ENCODE measurements around the gene NFATC4.
"Not testable (repeated sequence)": the region's sequence is repeated elsewhere in the genome, so short reads cannot be mapped to it uniquely, and the experiment has no call there.

Gene NFATC4

GRCh38 chr14:24354482-24354825 is 13.5 kb upstream of the NFATC4 start:
- not testable (repeated sequence) for H3K27ac ChIP-seq (ENCODE audit: insufficient read depth, low read depth, low read length, poor library complexity, severe bottlenecking); H3K4me3 ChIP-seq (ENCODE audit: insufficient read depth, low read depth, low read length); H3K36me3 ChIP-seq (ENCODE audit: control insufficient read depth, insufficient read depth, low read length); H3K9me3 ChIP-seq (ENCODE audit: control insufficient read depth, low read length); H3K4me1 ChIP-seq (ENCODE audit: control insufficient read depth, insufficient read depth, low read length)
- peaks cover 37% of the 10 kb centered on the region for H3K27me3 ChIP-seq (ENCODE audit: control insufficient read depth, insufficient read depth, low read length, poor library complexity, severe bottlenecking)
- WGBS, 2 experiments: 79 to 92% methylated on average over 2 to 3 of the region's 3 CpGs

GRCh38 chr14:24355009-24355408 is 13.0 kb upstream of the NFATC4 start:
- Histone ChIP-seq H3K4me3 (ENCODE audit: insufficient read depth, low read depth, low read length) (no peak overlapping the region), H3K27me3 (ENCODE audit: control insufficient read depth, insufficient read depth, low read length, poor library complexity, severe bottlenecking) (peaks cover 31% of the 10 kb centered on the region), H3K9me3 (ENCODE audit: control insufficient read depth, low read length) (no peaks in the 10 kb centered on the region), H3K27ac (ENCODE audit: insufficient read depth, low read depth, low read length, poor library complexity, severe bottlenecking) (no peak overlapping the region), H3K4me1 (ENCODE audit: control insufficient read depth, insufficient read depth, low read length) (no peaks in the 10 kb centered on the region), H3K36me3 (ENCODE audit: control insufficient read depth, insufficient read depth, low read length) (no peaks in the 10 kb centered on the region)
- 88 to 94% methylated on average over 7 of the region's 7 CpGs for WGBS, 2 experiments

GRCh38 chr14:24356208-24356607 is 11.8 kb upstream of the NFATC4 start:
- Histone ChIP-seq H3K27ac (ENCODE audit: insufficient read depth, low read depth, low read length, poor library complexity, severe bottlenecking) (no peak overlapping the region), H3K4me3 (ENCODE audit: insufficient read depth, low read depth, low read length) (no peak overlapping the region), H3K36me3 (ENCODE audit: control insufficient read depth, insufficient read depth, low read length) (no peaks in the 10 kb centered on the region), H3K9me3 (ENCODE audit: control insufficient read depth, low read length) (no peaks in the 10 kb centered on the region), H3K4me1 (ENCODE audit: control insufficient read depth, insufficient read depth, low read length) (no peaks in the 10 kb centered on the region), H3K27me3 (ENCODE audit: control insufficient read depth, insufficient read depth, low read length, poor library complexity, severe bottlenecking) (peaks cover 27% of the 10 kb centered on the region)
- 73 to 88% methylated on average over 4 of the region's 4 CpGs for WGBS, 2 experiments

GRCh38 chr14:24360281-24360680 is 7.7 kb upstream of the NFATC4 start:
- H3K4me3 ChIP-seq (ENCODE audit: insufficient read depth, low read depth, low read length): no peak overlapping the region
- WGBS, 2 experiments: 90 to 92% methylated on average over 3 of the region's 3 CpGs
- H3K9me3 ChIP-seq (ENCODE audit: control insufficient read depth, low read length): no peaks in the 10 kb centered on the region
- no peak overlapping the region for H3K27ac ChIP-seq (ENCODE audit: insufficient read depth, low read depth, low read length, poor library complexity, severe bottlenecking)
- peaks cover 25% of the 10 kb centered on the region for H3K27me3 ChIP-seq (ENCODE audit: control insufficient read depth, insufficient read depth, low read length, poor library complexity, severe bottlenecking)
- H3K36me3 ChIP-seq (ENCODE audit: control insufficient read depth, insufficient read depth, low read length): no peaks in the 10 kb centered on the region
- H3K4me1 ChIP-seq (ENCODE audit: control insufficient read depth, insufficient read depth, low read length): no peaks in the 10 kb centered on the region

- Histone ChIP-seq H3K36me3 (ENCODE audit: control insufficient read depth, insufficient read depth, low read length) (no peaks in the 10 kb centered on the region), H3K4me3 (ENCODE audit: insufficient read depth, low read depth, low read length) (no peak overlapping the region), H3K27me3 (ENCODE audit: control insufficient read depth, insufficient read depth, low read length, poor library complexity, severe bottlenecking) (peaks cover 25% of the 10 kb centered on the region), H3K9me3 (ENCODE audit: control insufficient read depth, low read length) (no peaks in the 10 kb centered on the region), H3K4me1 (ENCODE audit: control insufficient read depth, insufficient read depth, low read length) (no peaks in the 10 kb centered on the region), H3K27ac (ENCODE audit: insufficient read depth, low read depth, low read length, poor library complexity, severe bottlenecking) (no peak overlapping the region)
- 84 to 100% methylated on average over 1 to 2 of the region's 2 CpGs for WGBS, 2 experiments
Measured at GRCh38 chr14:24361326-24361725, 6.7 kb upstream of the NFATC4 start.

GRCh38 chr14:24362241-24362960 is 5.6 kb upstream of the NFATC4 start:
- Histone ChIP-seq H3K4me3 (ENCODE audit: insufficient read depth, low read depth, low read length) (no peak overlapping the region), H3K9me3 (ENCODE audit: control insufficient read depth, low read length) (no peaks in the 10 kb centered on the region), H3K27ac (ENCODE audit: insufficient read depth, low read depth, low read length, poor library complexity, severe bottlenecking) (no peak overlapping the region), H3K4me1 (ENCODE audit: control insufficient read depth, insufficient read depth, low read length) (no peaks in the 10 kb centered on the region), H3K36me3 (ENCODE audit: control insufficient read depth, insufficient read depth, low read length) (no peaks in the 10 kb centered on the region), H3K27me3 (ENCODE audit: control insufficient read depth, insufficient read depth, low read length, poor library complexity, severe bottlenecking) (peaks cover 25% of the 10 kb centered on the region)
- 30 to 46% methylated on average over 1 to 2 of the region's 2 CpGs for WGBS, 2 experiments

- H3K4me1 ChIP-seq (ENCODE audit: control insufficient read depth, insufficient read depth, low read length): no peaks in the 10 kb centered on the region
- no peak overlapping the region for H3K4me3 ChIP-seq (ENCODE audit: insufficient read depth, low read depth, low read length)
- no peaks in the 10 kb centered on the region for H3K36me3 ChIP-seq (ENCODE audit: control insufficient read depth, insufficient read depth, low read length)
- no peaks in the 10 kb centered on the region for H3K9me3 ChIP-seq (ENCODE audit: control insufficient read depth, low read length)
- whole genome bisulfite sequencing, 2 experiments: 80 to 84% methylated on average over 5 of the region's 5 CpGs
- peaks cover 25% of the 10 kb centered on the region for H3K27me3 ChIP-seq (ENCODE audit: control insufficient read depth, insufficient read depth, low read length, poor library complexity, severe bottlenecking)
- H3K27ac ChIP-seq (ENCODE audit: insufficient read depth, low read depth, low read length, poor library complexity, severe bottlenecking): no peak overlapping the region
Measured at GRCh38 chr14:24363401-24363800, 4.6 kb upstream of the NFATC4 start.

GRCh38 chr14:24364841-24365240 is 3.1 kb upstream of the NFATC4 start:
- peaks cover 25% of the 10 kb centered on the region for H3K27me3 ChIP-seq (ENCODE audit: control insufficient read depth, insufficient read depth, low read length, poor library complexity, severe bottlenecking)
- no peaks in the 10 kb centered on the region for H3K4me1 ChIP-seq (ENCODE audit: control insufficient read depth, insufficient read depth, low read length)
- no peak overlapping the region for H3K27ac ChIP-seq (ENCODE audit: insufficient read depth, low read depth, low read length, poor library complexity, severe bottlenecking)
- H3K4me3 ChIP-seq (ENCODE audit: insufficient read depth, low read depth, low read length): no peak overlapping the region
- no peaks in the 10 kb centered on the region for H3K9me3 ChIP-seq (ENCODE audit: control insufficient read depth, low read length)
- no peaks in the 10 kb centered on the region for H3K36me3 ChIP-seq (ENCODE audit: control insufficient read depth, insufficient read depth, low read length)
- 86 to 92% methylated on average over 1 of the region's 1 CpG for WGBS, 2 experiments

GRCh38 chr14:24365600-24366412 is 2.2 kb upstream of the NFATC4 start:
- Histone ChIP-seq H3K27me3 (ENCODE audit: control insufficient read depth, insufficient read depth, low read length, poor library complexity, severe bottlenecking) (peaks cover 21% of the 10 kb centered on the region), H3K4me1 (ENCODE audit: control insufficient read depth, insufficient read depth, low read length) (peaks cover under 1% of the 10 kb centered on the region), H3K9me3 (ENCODE audit: control insufficient read depth, low read length) (no peaks in the 10 kb centered on the region), H3K36me3 (ENCODE audit: control insufficient read depth, insufficient read depth, low read length) (no peaks in the 10 kb centered on the region), H3K4me3 (ENCODE audit: insufficient read depth, low read depth, low read length) (peak overlapping the region; percentile 90), H3K27ac (ENCODE audit: insufficient read depth, low read depth, low read length, poor library complexity, severe bottlenecking) (no peak overlapping the region)
- WGBS, 2 experiments: 1 to 2% methylated on average over 27 to 28 of the region's 28 CpGs

GRCh38 chr14:24366413-24366720 is 1.6 kb upstream of the NFATC4 start:
- WGBS, 2 experiments: 0% methylated on average over 15 to 16 of the region's 16 CpGs
- Histone ChIP-seq H3K9me3 (ENCODE audit: control insufficient read depth, low read length) (no peaks in the 10 kb centered on the region), H3K4me3 (ENCODE audit: insufficient read depth, low read depth, low read length) (peak overlapping the region; percentile 90), H3K27ac (ENCODE audit: insufficient read depth, low read depth, low read length, poor library complexity, severe bottlenecking) (peak overlapping the region; percentile 93), H3K4me1 (ENCODE audit: control insufficient read depth, insufficient read depth, low read length) (peaks cover 4% of the 10 kb centered on the region), H3K27me3 (ENCODE audit: control insufficient read depth, insufficient read depth, low read length, poor library complexity, severe bottlenecking) (peaks cover 15% of the 10 kb centered on the region), H3K36me3 (ENCODE audit: control insufficient read depth, insufficient read depth, low read length) (no peaks in the 10 kb centered on the region)
